HEK293T (cell line): ENCODE measurements around the gene TBCA.

ENCODE experiments used
- BHLHE40 ChIP-seq: fragments of 450-650 bp; IDR thresholded peaks from 2 replicates; pipeline ENCODE4 v1.6.1; 2016; ENCODE audit warnings: mild to moderate bottlenecking, moderate library complexity, borderline replicate concordance
- CTBP1 ChIP-seq: fragments of 450-650 bp; IDR thresholded peaks from 2 replicates; pipeline ENCODE4 v1.6.1; 2016; ENCODE audit warnings: borderline replicate concordance
- ELF4 ChIP-seq: fragments of 450-650 bp; IDR thresholded peaks from 2 replicates; pipeline ENCODE4 v1.6.1; 2017; ENCODE audit warnings: antibody characterized with exemption
- FOXK2 ChIP-seq: fragments of 450-650 bp; IDR thresholded peaks from 2 replicates; pipeline ENCODE4 v1.6.1; 2016; ENCODE audit warnings: mild to moderate bottlenecking
- FOXM1 ChIP-seq: fragments of 450-650 bp; IDR thresholded peaks from 2 replicates; pipeline ENCODE4 v1.6.1; 2017; ENCODE audit warnings: mild to moderate bottlenecking, borderline replicate concordance
- LEF1 ChIP-seq: fragments of 450-650 bp; IDR thresholded peaks from 2 replicates; pipeline ENCODE4 v1.6.1; 2017; ENCODE audit warnings: mild to moderate bottlenecking, borderline replicate concordance
- NFRKB ChIP-seq: fragments of 450-650 bp; IDR thresholded peaks from 2 replicates; pipeline ENCODE4 v1.6.1; 2016; ENCODE audit warnings: mild to moderate bottlenecking, moderate library complexity
- SP1 ChIP-seq: fragments of 450-650 bp; IDR thresholded peaks from 2 replicates; pipeline ENCODE4 v1.6.1; 2017
- SUZ12 ChIP-seq: fragments of 450-650 bp; IDR thresholded peaks from 2 replicates; pipeline ENCODE4 v1.6.1; 2016; ENCODE audit warnings: mild to moderate bottlenecking
- TARDBP ChIP-seq: fragments of 450-650 bp; IDR thresholded peaks from 2 replicates; pipeline ENCODE4 v1.6.1; 2016
- ZNF384 ChIP-seq: fragments of 450-650 bp; IDR thresholded peaks from 2 replicates; pipeline ENCODE4 v1.6.1; 2016
- TF ChIP-seq, protein P1 (sequence below): fragments of 450-650 bp; IDR thresholded peaks from 2 replicates; pipeline ENCODE4 v1.6.1; 2016

- no peak for TF ChIP-seq ELF4
- no peak for TF ChIP-seq NFRKB
- no peak for TF ChIP-seq FOXK2
- no peak for TF ChIP-seq TARDBP
- TF ChIP-seq SP1, result no peak
- TF ChIP-seq CTBP1, result no peak
- no peak for TF ChIP-seq BHLHE40
- no peak for TF ChIP-seq FOXM1
- TF ChIP-seq, protein P1, sequence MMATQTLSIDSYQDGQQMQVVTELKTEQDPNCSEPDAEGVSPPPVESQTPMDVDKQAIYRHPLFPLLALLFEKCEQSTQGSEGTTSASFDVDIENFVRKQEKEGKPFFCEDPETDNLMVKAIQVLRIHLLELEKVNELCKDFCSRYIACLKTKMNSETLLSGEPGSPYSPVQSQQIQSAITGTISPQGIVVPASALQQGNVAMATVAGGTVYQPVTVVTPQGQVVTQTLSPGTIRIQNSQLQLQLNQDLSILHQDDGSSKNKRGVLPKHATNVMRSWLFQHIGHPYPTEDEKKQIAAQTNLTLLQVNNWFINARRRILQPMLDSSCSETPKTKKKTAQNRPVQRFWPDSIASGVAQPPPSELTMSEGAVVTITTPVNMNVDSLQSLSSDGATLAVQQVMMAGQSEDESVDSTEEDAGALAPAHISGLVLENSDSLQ, result no peak
- no peak for TF ChIP-seq LEF1
- no peak for TF ChIP-seq SUZ12
- TF ChIP-seq ZNF384, result no peak
These were observed 1.2 kb upstream of the TBCA start for GRCh38 chr5:77777281-77777892.
